GM21576 (cell line): ENCODE data around the gene TBL1X.

Experiments used
- ATAC-seq: cut with Tn5 transposase; IDR thresholded peaks from one replicate; pipeline ENCODE4 v1.9.1; 2021; ENCODE audit warnings: mild to moderate bottlenecking, moderate library complexity; ENCODE audit not compliant: unreplicated experiment

TBL1X gene

DNA sequence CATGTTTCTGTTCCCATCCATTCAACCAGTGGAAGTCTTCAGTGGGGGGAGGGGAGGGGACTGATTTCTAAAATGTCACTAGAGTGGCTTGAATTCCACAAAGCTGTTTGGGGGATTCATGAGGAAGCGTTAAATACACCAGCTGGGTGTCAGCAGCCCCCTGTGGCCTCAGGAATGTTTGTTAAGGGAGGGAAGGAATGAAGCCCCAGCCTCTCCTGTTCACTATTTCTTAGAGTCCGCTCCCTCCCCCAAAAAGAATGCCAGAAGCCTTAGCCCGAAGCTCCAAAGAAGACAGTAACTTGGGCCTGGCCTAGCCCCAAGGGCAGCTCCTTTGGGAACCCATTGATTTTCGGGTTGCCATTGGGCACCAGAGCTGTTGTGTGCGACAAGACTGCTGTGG, 324.7 kb downstream of the TBL1X start:
- no peak for ATAC-seq
